H9 (cell line): ENCODE measurements around the gene ST6GALNAC3. TPM values are rescaled to one million over a fixed set of nuclear protein-coding genes. Genes with fewer than 3 reads are reported as not detected.

ENCODE experiments used
- DNase-seq: peaks from one replicate; pipeline ENCODE4 v3.0.0-alpha.2; 2017
- H2AFZ ChIP-seq: one replicate; pipeline ENCODE4 v1.6.1; 2013; ENCODE audit warnings: mild to moderate bottlenecking, low read length, control low read depth, moderate library complexity
- H2AK5ac ChIP-seq: 2 replicates; pipeline ENCODE4 v1.6.1; 2013; ENCODE audit warnings: low read length, control low read depth, mixed read lengths; ENCODE audit not compliant: insufficient read length
- H2BK120ac ChIP-seq: one replicate; pipeline ENCODE4 v1.6.1; 2013; ENCODE audit warnings: low read depth, mild to moderate bottlenecking, low read length, control low read depth, inconsistent platforms; ENCODE audit not compliant: poor library complexity, severe bottlenecking
- H2BK12ac ChIP-seq: 2 replicates; pipeline ENCODE4 v1.6.1; 2013; ENCODE audit warnings: low read length, control low read depth, mixed read lengths, low read depth; ENCODE audit not compliant: insufficient read length
- H2BK15ac ChIP-seq: 2 replicates; pipeline ENCODE4 v1.6.1; 2013; ENCODE audit warnings: low read depth, low read length, control low read depth
- H2BK20ac ChIP-seq: one replicate; pipeline ENCODE4 v1.6.1; 2013; ENCODE audit warnings: low read depth, mild to moderate bottlenecking, low read length, control low read depth, inconsistent platforms; ENCODE audit not compliant: poor library complexity, severe bottlenecking
- H2BK5ac ChIP-seq: 2 replicates; pipeline ENCODE4 v1.6.1; 2013; ENCODE audit warnings: low read length, control low read depth, mixed read lengths; ENCODE audit not compliant: insufficient read length
- H3K14ac ChIP-seq: 2 replicates; pipeline ENCODE4 v1.6.1; 2013; ENCODE audit warnings: low read length, control low read depth; ENCODE audit not compliant: insufficient read depth
- H3K18ac ChIP-seq: 2 replicates; pipeline ENCODE4 v1.6.1; 2013; ENCODE audit warnings: low read depth, mild to moderate bottlenecking, mixed read lengths, low read length, control low read depth; ENCODE audit not compliant: insufficient read length
- H3K23ac ChIP-seq: 2 replicates; pipeline ENCODE4 v1.6.1; 2013; ENCODE audit warnings: low read length, control low read depth, mixed read lengths, low read depth; ENCODE audit not compliant: insufficient read length
- H3K23me2 ChIP-seq: 2 replicates; pipeline ENCODE4 v1.6.1; 2013; ENCODE audit warnings: low read depth, mild to moderate bottlenecking, mixed read lengths, low read length, control low read depth; ENCODE audit not compliant: insufficient read length, poor library complexity, severe bottlenecking
- H3K27ac ChIP-seq: 2 replicates; pipeline ENCODE4 v1.5.1; 2013; ENCODE audit warnings: low read length, control low read depth, mixed read lengths, low read depth; ENCODE audit not compliant: insufficient read length
- H3K27me3 ChIP-seq: 2 replicates; pipeline ENCODE4 v1.6.1; 2013; ENCODE audit warnings: low read length, control low read depth, inconsistent platforms; ENCODE audit not compliant: insufficient read depth
- H3K4ac ChIP-seq: 2 replicates; pipeline ENCODE4 v1.6.1; 2013; ENCODE audit warnings: low read depth, mild to moderate bottlenecking, control low read depth, inconsistent platforms, low read length, moderate library complexity
- H3K4me1 ChIP-seq: 2 replicates; pipeline ENCODE4 v1.6.1; 2013; ENCODE audit warnings: low read length, control low read depth, inconsistent platforms; ENCODE audit not compliant: insufficient read depth
- H3K4me2 ChIP-seq: 2 replicates; pipeline ENCODE4 v1.6.1; 2013; ENCODE audit warnings: low read length, control low read depth, mixed read lengths; ENCODE audit not compliant: insufficient read length, insufficient read depth
- H3K56ac ChIP-seq: 2 replicates; pipeline ENCODE4 v1.6.1; 2013; ENCODE audit warnings: low read depth, mild to moderate bottlenecking, mixed read lengths, low read length, control low read depth; ENCODE audit not compliant: insufficient read length
- H3K79me1 ChIP-seq: 2 replicates; pipeline ENCODE4 v1.6.1; 2013; ENCODE audit warnings: low read depth, mild to moderate bottlenecking, moderate library complexity, low read length, control low read depth, inconsistent platforms; ENCODE audit not compliant: insufficient read depth, poor library complexity, severe bottlenecking
- H3K79me2 ChIP-seq: 2 replicates; pipeline ENCODE4 v1.6.1; 2013; ENCODE audit warnings: low read length, control low read depth, inconsistent platforms; ENCODE audit not compliant: insufficient read depth
- H3K9ac ChIP-seq: 2 replicates; pipeline ENCODE4 v1.6.1; 2013; ENCODE audit warnings: low read length, control low read depth, mixed read lengths; ENCODE audit not compliant: insufficient read length; ENCODE audit errors: extremely low read depth
- H3K9me3 ChIP-seq: one replicate; pipeline ENCODE4 v1.6.1; 2013; ENCODE audit warnings: low read depth, low read length, inconsistent platforms; ENCODE audit not compliant: control insufficient read depth
- H3T11ph ChIP-seq: one replicate; pipeline ENCODE4 v1.6.1; 2013; ENCODE audit warnings: mild to moderate bottlenecking, low read length, control low read depth, inconsistent platforms
- H4K20me1 ChIP-seq: one replicate; pipeline ENCODE4 v1.6.1; 2013; ENCODE audit not compliant: control insufficient read depth, insufficient read length, insufficient read depth
- H4K5ac ChIP-seq: 2 replicates; pipeline ENCODE4 v1.6.1; 2013; ENCODE audit warnings: low read depth, mild to moderate bottlenecking, mixed read lengths, low read length, control low read depth; ENCODE audit not compliant: insufficient read length
- H4K8ac ChIP-seq: replicated peaks from 2 replicates; pipeline ENCODE4 v1.6.1; 2013; ENCODE audit warnings: low read length, control low read depth, mixed read lengths, low read depth; ENCODE audit not compliant: insufficient read length
- H4K91ac ChIP-seq: 2 replicates; pipeline ENCODE4 v1.6.1; 2013; ENCODE audit warnings: low read depth, mild to moderate bottlenecking, moderate library complexity, mixed read lengths, low read length, control low read depth; ENCODE audit not compliant: insufficient read length
- H3K27ac Mint-ChIP-seq, 3 experiments: 2 replicates in 2 of 3; 3 replicates in 1 of 3; pipeline ENCODE4 v1.8.0; 2020 to 2021; ENCODE audit warnings: mixed read lengths in 3 of 3, mild to moderate bottlenecking in 1 of 3, moderate library complexity in 1 of 3
- H3K27me3 Mint-ChIP-seq: 2 replicates; pipeline ENCODE4 v1.8.0; 2021; ENCODE audit warnings: low read depth, mild to moderate bottlenecking, moderate library complexity, mixed read lengths
- H3K36me3 Mint-ChIP-seq, 3 experiments: 2 replicates in 2 of 3; 3 replicates in 1 of 3; pipeline ENCODE4 v1.8.0; 2020 to 2021; ENCODE audit warnings: low read depth in 3 of 3, mixed read lengths in 3 of 3; ENCODE audit not compliant: insufficient read depth in 1 of 3
- H3K4me1 Mint-ChIP-seq, 2 experiments: 2 replicates each; pipeline ENCODE4 v1.8.0; 2020; ENCODE audit warnings: mixed read lengths in 2 of 2
- H3K4me3 Mint-ChIP-seq, 2 experiments: 2 replicates in 1 of 2; 3 replicates in 1 of 2; pipeline ENCODE4 v1.8.0; 2020 to 2021; ENCODE audit warnings: mild to moderate bottlenecking in 2 of 2, mixed read lengths in 2 of 2, moderate library complexity in 1 of 2
- H3K9me3 Mint-ChIP-seq, 2 experiments: 2 replicates in 1 of 2; 3 replicates in 1 of 2; pipeline ENCODE4 v1.8.0; 2020; ENCODE audit warnings: mild to moderate bottlenecking in 2 of 2, mixed read lengths in 2 of 2, moderate library complexity in 1 of 2
- CTCF ChIP-seq: fragments of 200-600 bp; sonication (generic); conservative IDR thresholded peaks from 3 replicates; pipeline ENCODE4 v1.8.0; 2021; ENCODE audit warnings: antibody characterized with exemption, mild to moderate bottlenecking
- WGBS: extraction: QIAGEN DNeasy Blood & Tissue Kit; methylation state at CpG from one replicate; pipeline ENCODE4 v1.1.7; 2013; ENCODE audit warnings: missing lambda C conversion rate, low lambda C conversion rate, mixed read lengths; ENCODE audit not compliant: insufficient read length; ENCODE audit errors: extremely low coverage; 5-methylcytosine and 5-hydroxymethylcytosine counted together
- total RNA-seq: library from RNA; stranded (reverse); gene quantifications from 2 replicates; pipeline ENCODE4 v1.2.1, GENCODE V29; 2021

Gene ST6GALNAC3
- total RNA-seq, 1 experiment from 2014 or later, result 11.2 TPM

- Histone ChIP-seq H3K14ac (no peak overlapping the region), H2AFZ (no peak overlapping the region), H3K56ac (no peak overlapping the region), H2AK5ac (no peak overlapping the region), H3K4ac (no peak overlapping the region), H2BK5ac (no peak overlapping the region), H3T11ph (no peak overlapping the region), H3K23me2 (no peaks in the 10 kb centered on the region), H3K79me1 (no peaks in the 10 kb centered on the region), H2BK12ac (no peak overlapping the region), H3K23ac (no peak overlapping the region), H3K4me2 (no peak overlapping the region), H2BK15ac (no peak overlapping the region), H3K9me3 (no peaks in the 10 kb centered on the region), H4K91ac (no peak overlapping the region), H4K5ac (no peak overlapping the region), H3K27me3 (no peaks in the 10 kb centered on the region), H4K8ac (no peak overlapping the region), H3K9ac (no peak overlapping the region), H2BK20ac (no peak overlapping the region), H3K18ac (no peak overlapping the region), H3K27ac (no peak overlapping the region), H3K4me1 (peaks cover 12% of the 10 kb centered on the region), H3K79me2 (no peaks in the 10 kb centered on the region), H2BK120ac (no peak overlapping the region), H4K20me1 (no peaks in the 10 kb centered on the region)
- Mint-ChIP-seq H3K4me3 (no peak overlapping the region), H3K9me3 (no peaks in the 10 kb centered on the region), H3K27me3 (no peaks in the 10 kb centered on the region), H3K36me3 (0 out of 7 replicates have a peak, but pooled peaks cover 0 to 3% (median 0%) of the 10 kb centered on the region in 3 experiments), H3K27ac (no peak overlapping the region; a peak in 1 of 7 replicates), H3K4me1 (peaks cover 49 to 53% of the 10 kb centered on the region in 2 experiments)
- no peak for TF ChIP-seq CTCF
- no peak for DNase-seq
- WGBS, result no CpG with 5 or more reads among the region's 3 CpGs
These were observed 150.2 kb downstream of the ST6GALNAC3 start for GRCh38 chr1:76224752-76225151.
